Immature natural killer cell (primary cell): Measurements from ENCODE around the gene TNFRSF8. TPM values are rescaled to one million over a fixed set of nuclear protein-coding genes. Genes with fewer than 3 reads are reported as not detected.

Experiments used
- DNase-seq, 3 donors: peaks; one replicate each; pipeline ENCODE4 v3.0.0; 2022; ENCODE audit warnings: mixed read lengths in 1 of 3
- H3K27ac Mint-ChIP-seq, 6 donors: one replicate each; pipeline ENCODE4 v1.8.0; 2020; ENCODE audit warnings: mixed read lengths in 6 of 6, mild to moderate bottlenecking in 5 of 6, inconsistent platforms in 4 of 6, moderate library complexity in 3 of 6
- H3K27me3 Mint-ChIP-seq, 3 donors: one replicate each; pipeline ENCODE4 v1.8.0; 2020 to 2021; ENCODE audit warnings: low read depth in 3 of 3, mild to moderate bottlenecking in 3 of 3, mixed read lengths in 3 of 3, moderate library complexity in 3 of 3, inconsistent platforms in 1 of 3
- H3K36me3 Mint-ChIP-seq, 3 donors: one replicate each; pipeline ENCODE4 v1.8.0; 2020; ENCODE audit warnings: mixed read lengths in 3 of 3, inconsistent platforms in 2 of 3, mild to moderate bottlenecking in 2 of 3
- H3K4me1 Mint-ChIP-seq, 2 donors: one replicate each; pipeline ENCODE4 v1.8.0; 2020; ENCODE audit warnings: inconsistent platforms in 2 of 2, mild to moderate bottlenecking in 2 of 2, mixed read lengths in 2 of 2, moderate library complexity in 1 of 2
- H3K4me3 Mint-ChIP-seq, 5 donors: one replicate each; pipeline ENCODE4 v1.8.0; 2020; ENCODE audit warnings: mild to moderate bottlenecking in 5 of 5, mixed read lengths in 5 of 5, inconsistent platforms in 3 of 5, moderate library complexity in 3 of 5
- H3K9me3 Mint-ChIP-seq, 6 donors: one replicate each; pipeline ENCODE4 v1.8.0; 2020; ENCODE audit warnings: mild to moderate bottlenecking in 6 of 6, mixed read lengths in 6 of 6, inconsistent platforms in 4 of 6, moderate library complexity in 3 of 6
- polyA plus RNA-seq, 3 donors: library from polyadenylated mRNA; unstranded; fragments of 300-500 nt; fragmentation: Illumina TruSeq; gene quantifications; one replicate each; pipeline ENCODE4 v1.2.3, GENCODE V29; 2021

TNFRSF8 gene
- polyA plus RNA-seq, 3 donors from 2014 or later: 0.09 TPM; not detected in 2

GRCh38 chr1:12183095-12183794, 120.1 kb downstream of the TNFRSF8 start:
- Mint-ChIP-seq H3K4me1 (peaks cover 96 to 100% of the 10 kb centered on the region in 2 donors), H3K27me3 (peaks cover 8 to 24% (median 15%) of the 10 kb centered on the region in 3 donors), H3K27ac (peak overlapping the region; percentile 99 to 100 (median 100)), H3K4me3 (peak overlapping the region in 1 of 5 donors; percentile 13), H3K9me3 (no peaks in the 10 kb centered on the region), H3K36me3 (peaks cover 0 to 3% (median 0%) of the 10 kb centered on the region in 3 donors)
- no peak for DNase-seq

- H3K27me3 Mint-ChIP-seq: peaks cover 7 to 15% (median 10%) of the 10 kb centered on the region in 3 donors
- H3K9me3 Mint-ChIP-seq: no peaks in the 10 kb centered on the region
- H3K36me3 Mint-ChIP-seq: peaks cover 0 to 3% (median 0%) of the 10 kb centered on the region in 3 donors
- peak overlapping the region; percentile 79 to 100 (median 100) for H3K27ac Mint-ChIP-seq
- H3K4me1 Mint-ChIP-seq: peaks cover 93 to 96% of the 10 kb centered on the region in 2 donors
- DNase-seq: peak; percentile 36 to 39 (median 37)
- peak overlapping the region in 4 of 5 donors; percentile 24 to 45 (median 34) for H3K4me3 Mint-ChIP-seq
Observed at GRCh38 chr1:12184008-12184681, 121.0 kb downstream of the TNFRSF8 start.

GRCh38 chr1:12185036-12185917, 122.2 kb downstream of the TNFRSF8 start:
- Mint-ChIP-seq H3K9me3 (no peaks in the 10 kb centered on the region), H3K27me3 (peaks cover 0 to 12% (median 10%) of the 10 kb centered on the region in 3 donors), H3K4me1 (peaks cover 91 to 94% of the 10 kb centered on the region in 2 donors), H3K36me3 (peaks cover 5 to 11% (median 7%) of the 10 kb centered on the region in 3 donors), H3K27ac (peak overlapping the region; percentile 65 to 90 (median 84)), H3K4me3 (peak overlapping the region in 3 of 5 donors; percentile 5 to 44 (median 25))
- DNase-seq: no peak

- no peak for DNase-seq
- peaks cover 86 to 91% of the 10 kb centered on the region in 2 donors for H3K4me1 Mint-ChIP-seq
- H3K36me3 Mint-ChIP-seq: peaks cover 5 to 15% (median 10%) of the 10 kb centered on the region in 3 donors
- H3K9me3 Mint-ChIP-seq: no peaks in the 10 kb centered on the region
- H3K27ac Mint-ChIP-seq: peak overlapping the region; percentile 79 to 90 (median 84)
- peak overlapping the region in 1 of 5 donors; percentile 43 for H3K4me3 Mint-ChIP-seq
- peaks cover 0 to 11% (median 9%) of the 10 kb centered on the region in 3 donors for H3K27me3 Mint-ChIP-seq
Observed at GRCh38 chr1:12185918-12186678, 123.0 kb downstream of the TNFRSF8 start.

GRCh38 chr1:12186679-12186985, 123.5 kb downstream of the TNFRSF8 start:
- Mint-ChIP-seq H3K27me3 (peaks cover 0 to 13% (median 8%) of the 10 kb centered on the region in 3 donors), H3K4me3 (peak overlapping the region in 1 of 5 donors; percentile 41), H3K4me1 (peaks cover 80 to 86% of the 10 kb centered on the region in 2 donors), H3K9me3 (no peaks in the 10 kb centered on the region), H3K36me3 (peaks cover 5 to 15% (median 10%) of the 10 kb centered on the region in 3 donors), H3K27ac (peak overlapping the region; percentile 79 to 90 (median 84))
- no peak for DNase-seq

- peaks cover 5 to 24% (median 10%) of the 10 kb centered on the region in 3 donors for H3K36me3 Mint-ChIP-seq
- H3K4me1 Mint-ChIP-seq: peaks cover 75% of the 10 kb centered on the region in 2 donors
- H3K27me3 Mint-ChIP-seq: peaks cover 0 to 12% (median 11%) of the 10 kb centered on the region in 3 donors
- peak overlapping the region; percentile 79 to 93 (median 89) for H3K27ac Mint-ChIP-seq
- H3K9me3 Mint-ChIP-seq: no peaks in the 10 kb centered on the region
- peak overlapping the region in 3 of 5 donors; percentile 12 to 45 (median 21) for H3K4me3 Mint-ChIP-seq
- no peak for DNase-seq
Observed at GRCh38 chr1:12188115-12188514, 125.0 kb downstream of the TNFRSF8 start.

- Mint-ChIP-seq H3K4me1 (peaks cover 71 to 73% of the 10 kb centered on the region in 2 donors), H3K27ac (peak overlapping the region; percentile 66 to 92 (median 84)), H3K27me3 (peaks cover 0 to 12% (median 10%) of the 10 kb centered on the region in 3 donors), H3K36me3 (peaks cover 5 to 27% (median 10%) of the 10 kb centered on the region in 3 donors), H3K9me3 (no peaks in the 10 kb centered on the region), H3K4me3 (no peak overlapping the region)
- no peak for DNase-seq
Observed at GRCh38 chr1:12188657-12189327, 125.7 kb downstream of the TNFRSF8 start.

- Mint-ChIP-seq H3K36me3 (peaks cover 5 to 32% (median 15%) of the 10 kb centered on the region in 3 donors), H3K27me3 (peaks cover 0 to 11% (median 7%) of the 10 kb centered on the region in 3 donors), H3K27ac (peak overlapping the region; percentile 66 to 92 (median 82)), H3K4me3 (no peak overlapping the region), H3K9me3 (no peaks in the 10 kb centered on the region), H3K4me1 (peaks cover 71 to 73% of the 10 kb centered on the region in 2 donors)
- no peak for DNase-seq
Observed at GRCh38 chr1:12189328-12189682, 126.2 kb downstream of the TNFRSF8 start.

- no peak overlapping the region for H3K4me3 Mint-ChIP-seq
- no peak for DNase-seq
- peaks cover 10 to 42% (median 24%) of the 10 kb centered on the region in 3 donors for H3K36me3 Mint-ChIP-seq
- peaks cover 65 to 66% of the 10 kb centered on the region in 2 donors for H3K4me1 Mint-ChIP-seq
- H3K27ac Mint-ChIP-seq: peak overlapping the region in 3 of 6 donors; percentile 55 to 80 (median 73)
- no peaks in the 10 kb centered on the region for H3K9me3 Mint-ChIP-seq
- peaks cover 0 to 14% (median 8%) of the 10 kb centered on the region in 3 donors for H3K27me3 Mint-ChIP-seq
Observed at GRCh38 chr1:12191242-12192032, 128.3 kb downstream of the TNFRSF8 start.
